ENCODE results near the gene NEK1.

DNA sequence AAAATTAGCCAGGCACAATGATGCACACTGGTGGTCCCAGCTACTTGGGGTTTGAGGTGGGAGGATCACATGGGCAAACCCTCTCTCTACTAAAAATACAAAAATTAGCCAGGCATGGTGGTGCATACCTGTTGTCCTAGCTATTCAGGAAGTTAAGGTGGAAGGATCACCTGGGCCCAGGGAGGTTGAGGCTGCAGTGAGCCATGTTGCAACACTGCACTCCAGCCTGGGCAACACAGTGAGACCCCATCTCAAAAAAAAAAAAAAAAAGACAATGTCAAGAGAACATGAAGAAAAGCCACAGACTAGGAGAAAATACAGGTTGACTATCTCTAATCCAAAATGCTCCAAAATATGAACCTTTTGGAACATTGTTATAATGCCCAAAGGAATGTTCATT is 153.8 kb downstream of the NEK1 start:
- TF ChIP-seq POLR2A (IDR thresholded peaks at IDR 0.05; ENCODE audit: low read depth, low read length) (no peak), RAD21 (IDR thresholded peaks at IDR 0.05; ENCODE audit: low read length) (no peak), CEBPB (IDR thresholded peaks at IDR 0.05; ENCODE audit: low read depth, low read length) (no peak), BHLHE40 (IDR thresholded peaks at IDR 0.05; ENCODE audit: low read depth, low read length) (no peak), MXI1 (IDR thresholded peaks at IDR 0.05; ENCODE audit: borderline replicate concordance, low read depth, low read length) (no peak), ELK1 (IDR thresholded peaks at IDR 0.05; ENCODE audit: borderline replicate concordance, low read depth, low read length) (no peak), RCOR1 (IDR thresholded peaks at IDR 0.05; ENCODE audit: insufficient replicate concordance, low read length) (no peak), RFX5 (IDR thresholded peaks at IDR 0.05; ENCODE audit: low read depth, low read length) (no peak), SMC3 (IDR thresholded peaks at IDR 0.05; ENCODE audit: low read depth, low read length) (no peak), MAZ (IDR thresholded peaks at IDR 0.05; ENCODE audit: borderline replicate concordance, low read depth, low read length) (no peak), MAFK (IDR thresholded peaks at IDR 0.05; ENCODE audit: low read depth, low read length) (no peak), CHD1 (IDR thresholded peaks at IDR 0.05; ENCODE audit: low read depth, low read length) (no peak)
- TF ChIP-seq, protein P1, sequence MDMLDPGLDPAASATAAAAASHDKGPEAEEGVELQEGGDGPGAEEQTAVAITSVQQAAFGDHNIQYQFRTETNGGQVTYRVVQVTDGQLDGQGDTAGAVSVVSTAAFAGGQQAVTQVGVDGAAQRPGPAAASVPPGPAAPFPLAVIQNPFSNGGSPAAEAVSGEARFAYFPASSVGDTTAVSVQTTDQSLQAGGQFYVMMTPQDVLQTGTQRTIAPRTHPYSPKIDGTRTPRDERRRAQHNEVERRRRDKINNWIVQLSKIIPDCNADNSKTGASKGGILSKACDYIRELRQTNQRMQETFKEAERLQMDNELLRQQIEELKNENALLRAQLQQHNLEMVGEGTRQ (IDR thresholded peaks at IDR 0.05; ENCODE audit: low read depth, low read length), result no peak
- TF ChIP-seq, protein P2, sequence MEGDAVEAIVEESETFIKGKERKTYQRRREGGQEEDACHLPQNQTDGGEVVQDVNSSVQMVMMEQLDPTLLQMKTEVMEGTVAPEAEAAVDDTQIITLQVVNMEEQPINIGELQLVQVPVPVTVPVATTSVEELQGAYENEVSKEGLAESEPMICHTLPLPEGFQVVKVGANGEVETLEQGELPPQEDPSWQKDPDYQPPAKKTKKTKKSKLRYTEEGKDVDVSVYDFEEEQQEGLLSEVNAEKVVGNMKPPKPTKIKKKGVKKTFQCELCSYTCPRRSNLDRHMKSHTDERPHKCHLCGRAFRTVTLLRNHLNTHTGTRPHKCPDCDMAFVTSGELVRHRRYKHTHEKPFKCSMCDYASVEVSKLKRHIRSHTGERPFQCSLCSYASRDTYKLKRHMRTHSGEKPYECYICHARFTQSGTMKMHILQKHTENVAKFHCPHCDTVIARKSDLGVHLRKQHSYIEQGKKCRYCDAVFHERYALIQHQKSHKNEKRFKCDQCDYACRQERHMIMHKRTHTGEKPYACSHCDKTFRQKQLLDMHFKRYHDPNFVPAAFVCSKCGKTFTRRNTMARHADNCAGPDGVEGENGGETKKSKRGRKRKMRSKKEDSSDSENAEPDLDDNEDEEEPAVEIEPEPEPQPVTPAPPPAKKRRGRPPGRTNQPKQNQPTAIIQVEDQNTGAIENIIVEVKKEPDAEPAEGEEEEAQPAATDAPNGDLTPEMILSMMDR (conservative IDR thresholded peaks at IDR 0.05; ENCODE audit: low read depth, low read length), result no peak

Data from IMR-90 (cell line).